Small intestine (tissue), 7 donors: ENCODE results near the gene CFAP107. TPM values are rescaled to one million over a fixed set of nuclear protein-coding genes. Genes with fewer than 3 reads are reported as not detected.
A peak's percentile ranks its signal among the peaks of the same experiment; 100 is the strongest.

Experiments used
- DNase-seq, 2 donors: peaks; one replicate each; pipeline versions ENCODE4 v3.0.0 to v3.0.0-alpha.2; 2013
- FAIRE-seq: peaks from 2 replicates; lab custom pipeline; 2012; peaks lifted over from hg19 to GRCh38; lab: Jason Lieb, UNC
- H3K27ac ChIP-seq, 3 donors: one replicate each; pipeline ENCODE4 v1.5.1; 2013; ENCODE audit warnings: low read length in 2 of 3, mild to moderate bottlenecking in 2 of 3, control low read depth in 1 of 3, inconsistent platforms in 1 of 3, low read depth in 1 of 3, moderate library complexity in 1 of 3
- H3K27me3 ChIP-seq, 3 donors: one replicate each; pipeline ENCODE4 v1.6.1; 2013; ENCODE audit warnings: low read length in 3 of 3, inconsistent platforms in 1 of 3; ENCODE audit not compliant: control insufficient read depth in 3 of 3, insufficient read depth in 3 of 3
- H3K36me3 ChIP-seq, 3 donors: one replicate each; pipeline ENCODE4 v1.6.1; 2013; ENCODE audit warnings: low read length in 3 of 3, inconsistent platforms in 1 of 3, low read depth in 1 of 3, mild to moderate bottlenecking in 1 of 3, moderate library complexity in 1 of 3; ENCODE audit not compliant: control insufficient read depth in 3 of 3, insufficient read depth in 2 of 3
- H3K4me1 ChIP-seq, 3 donors: one replicate each; pipeline ENCODE4 v1.6.1; 2013; ENCODE audit warnings: low read length in 2 of 3, inconsistent platforms in 1 of 3, low read depth in 1 of 3, mild to moderate bottlenecking in 1 of 3, moderate library complexity in 1 of 3; ENCODE audit not compliant: control insufficient read depth in 3 of 3, insufficient read depth in 2 of 3
- H3K4me3 ChIP-seq, 3 donors: one replicate each; pipeline ENCODE4 v1.5.1; 2013; ENCODE audit warnings: low read length in 3 of 3, control low read depth in 1 of 3, inconsistent platforms in 1 of 3, low read depth in 1 of 3, mild to moderate bottlenecking in 1 of 3, moderate library complexity in 1 of 3
- H3K9me3 ChIP-seq, 2 donors: one replicate each; pipeline ENCODE4 v1.6.1; 2013; ENCODE audit warnings: low read depth in 1 of 2, low read length in 1 of 2; ENCODE audit not compliant: control insufficient read depth in 2 of 2, insufficient read depth in 1 of 2
- WGBS, 3 donors: extraction: QIAGEN DNeasy Blood & Tissue Kit; methylation state at CpG; one replicate each; pipeline ENCODE4 v1.1.7; 2013; 5-methylcytosine and 5-hydroxymethylcytosine counted together
- polyA plus RNA-seq, 4 donors: library from polyadenylated mRNA; stranded (reverse) in 3 of 4; unstranded in 1 of 4; fragments of 200-250 nt in 3 of 4; fragments of 120-200 nt in 1 of 4; gene quantifications; one replicate each; pipeline versions ENCODE4 v1.2.1 to v1.2.3, GENCODE V29; 2013
- donor health status: healthy with polysubstance abuse.
- donor health status: control.
- donor health status: control.
- donor health status: Bipolar disorder and iron deficiency.
- donor health status: healthy.

CFAP107 gene
- polyA plus RNA-seq, 4 donors: 0.01 TPM; not detected in 3

- FAIRE-seq (no peak), DNase-seq (no peak)
- H3K9me3 ChIP-seq: peaks cover 2 to 10% of the 10 kb centered on the region in 2 donors
- no peaks in the 10 kb centered on the region for H3K4me1 ChIP-seq
- H3K36me3 ChIP-seq: no peaks in the 10 kb centered on the region
- H3K27me3 ChIP-seq: peaks cover 0 to 5% (median 0%) of the 10 kb centered on the region in 3 donors
- H3K27ac ChIP-seq: no peak overlapping the region
- H3K4me3 ChIP-seq: no peak overlapping the region
Measured at GRCh38 chr1:12748778-12749355, 2.9 kb downstream of the CFAP107 start.

GRCh38 chr1:12754738-12755137 lies 8.7 kb downstream of the CFAP107 start:
- Histone ChIP-seq H3K9me3 (no peaks in the 10 kb centered on the region), H3K27ac (no peak overlapping the region), H3K4me1 (peaks cover 0 to 8% (median 0%) of the 10 kb centered on the region in 3 donors), H3K36me3 (no peaks in the 10 kb centered on the region), H3K4me3 (no peak overlapping the region), H3K27me3 (peaks cover 0 to 5% (median 0%) of the 10 kb centered on the region in 3 donors)
- no peak for DNase-seq
- 71 to 87% (median 79%) methylated on average over 4 of the region's 4 CpGs for WGBS, 3 donors
- no peak for FAIRE-seq

- DNase-seq (peak in 1 of 2 donors; percentile 38), FAIRE-seq (no peak)
- H3K4me1 ChIP-seq: peaks cover 0 to 8% (median 0%) of the 10 kb centered on the region in 3 donors
- no peaks in the 10 kb centered on the region for H3K9me3 ChIP-seq
- H3K4me3 ChIP-seq: no peak overlapping the region
- 32 to 46% (median 41%) methylated on average over 2 of the region's 2 CpGs for WGBS, 3 donors
- peaks cover 0 to 5% (median 0%) of the 10 kb centered on the region in 3 donors for H3K27me3 ChIP-seq
- H3K36me3 ChIP-seq: no peaks in the 10 kb centered on the region
- H3K27ac ChIP-seq: no peak overlapping the region
Measured at GRCh38 chr1:12756273-12756672, 10.3 kb downstream of the CFAP107 start.

GRCh38 chr1:12756768-12757413 lies 10.9 kb downstream of the CFAP107 start:
- FAIRE-seq (no peak), DNase-seq (peak in 1 of 2 donors; percentile 51)
- Histone ChIP-seq H3K9me3 (no peaks in the 10 kb centered on the region), H3K27ac (no peak overlapping the region), H3K4me1 (peaks cover 0 to 8% (median 0%) of the 10 kb centered on the region in 3 donors), H3K36me3 (no peaks in the 10 kb centered on the region), H3K27me3 (peaks cover 0 to 5% (median 0%) of the 10 kb centered on the region in 3 donors), H3K4me3 (no peak overlapping the region)
- WGBS, 3 donors: 60 to 69% (median 67%) methylated on average over 6 of the region's 6 CpGs

GRCh38 chr1:12757836-12758235 lies 11.8 kb downstream of the CFAP107 start:
- H3K4me3 ChIP-seq: no peak overlapping the region
- H3K4me1 ChIP-seq: peaks cover 0 to 8% (median 0%) of the 10 kb centered on the region in 3 donors
- DNase-seq (no peak), FAIRE-seq (no peak)
- peaks cover 0 to 5% (median 0%) of the 10 kb centered on the region in 3 donors for H3K27me3 ChIP-seq
- H3K9me3 ChIP-seq: no peaks in the 10 kb centered on the region
- H3K36me3 ChIP-seq: no peaks in the 10 kb centered on the region
- no peak overlapping the region for H3K27ac ChIP-seq
- 52 to 69% (median 56%) methylated on average over 6 of the region's 6 CpGs for WGBS, 3 donors

GRCh38 chr1:12760256-12760795 lies 14.3 kb downstream of the CFAP107 start:
- Histone ChIP-seq H3K4me3 (no peak overlapping the region), H3K27me3 (peaks cover 0 to 5% (median 2%) of the 10 kb centered on the region in 3 donors), H3K27ac (no peak overlapping the region), H3K36me3 (no peaks in the 10 kb centered on the region), H3K9me3 (no peaks in the 10 kb centered on the region), H3K4me1 (peaks cover 0 to 8% (median 0%) of the 10 kb centered on the region in 3 donors)
- DNase-seq (no peak), FAIRE-seq (no peak)
- 60 to 71% (median 66%) methylated on average over 7 of the region's 7 CpGs for WGBS, 3 donors

GRCh38 chr1:12761781-12762180 lies 15.8 kb downstream of the CFAP107 start:
- H3K4me3 ChIP-seq: no peak overlapping the region
- no peak for DNase-seq
- H3K9me3 ChIP-seq: no peaks in the 10 kb centered on the region
- H3K36me3 ChIP-seq: no peaks in the 10 kb centered on the region
- 69 to 89% (median 85%) methylated on average over 5 of the region's 5 CpGs for WGBS, 3 donors
- H3K4me1 ChIP-seq: peaks cover 0 to under 1% (median 0%) of the 10 kb centered on the region in 3 donors
- H3K27me3 ChIP-seq: peaks cover 0 to 5% (median 2%) of the 10 kb centered on the region in 3 donors
- no peak overlapping the region for H3K27ac ChIP-seq
- no peak for FAIRE-seq

- Histone ChIP-seq H3K4me1 (no peaks in the 10 kb centered on the region), H3K9me3 (no peaks in the 10 kb centered on the region), H3K27ac (no peak overlapping the region), H3K27me3 (peaks cover 0 to 5% (median 2%) of the 10 kb centered on the region in 3 donors), H3K36me3 (no peaks in the 10 kb centered on the region), H3K4me3 (no peak overlapping the region)
- FAIRE-seq (no peak), DNase-seq (no peak)
- whole genome bisulfite sequencing, 3 donors: 80 to 85% (median 84%) methylated on average over 7 of the region's 7 CpGs
Measured at GRCh38 chr1:12762766-12763165, 16.8 kb downstream of the CFAP107 start.
